Measurements from ENCODE around the gene RARG.
A peak's percentile ranks its signal among the peaks of the same experiment; 100 is the strongest.

Gene RARG

DNA sequence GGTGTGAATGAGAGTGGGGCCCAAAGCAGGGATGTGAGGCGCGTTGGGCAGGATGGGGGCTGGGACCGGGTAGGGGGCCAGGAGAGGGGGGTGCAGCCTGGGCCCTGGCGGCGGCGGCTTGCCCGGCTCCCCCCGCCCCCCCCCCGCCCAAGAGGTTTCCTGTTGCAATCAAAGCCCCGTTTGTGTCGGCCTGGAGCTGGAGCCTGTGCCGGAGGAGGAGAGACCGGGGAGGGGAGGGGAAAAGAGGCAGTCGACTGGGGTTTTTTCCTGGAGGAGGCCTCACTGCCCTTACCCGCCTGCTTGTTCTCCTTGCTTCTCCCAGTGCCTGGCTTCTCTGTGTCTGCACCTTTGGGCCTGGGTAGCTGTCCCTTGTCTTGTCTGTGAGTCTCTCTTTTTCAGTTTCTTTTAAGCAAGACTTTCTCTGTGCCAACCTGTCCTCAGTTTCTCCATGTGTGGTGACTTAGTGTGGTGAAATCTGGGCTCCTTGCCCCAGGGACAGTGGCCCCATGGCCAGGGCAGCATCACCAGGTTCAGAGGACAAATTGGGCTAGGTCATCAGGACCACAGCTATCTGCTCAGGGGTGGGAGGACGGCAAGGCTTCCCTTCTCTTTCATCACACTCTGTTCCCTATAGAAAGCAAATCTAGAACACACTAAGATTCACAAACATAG is 8.5 kb downstream of the RARG start:
- DNase-seq, result no peak

DNA sequence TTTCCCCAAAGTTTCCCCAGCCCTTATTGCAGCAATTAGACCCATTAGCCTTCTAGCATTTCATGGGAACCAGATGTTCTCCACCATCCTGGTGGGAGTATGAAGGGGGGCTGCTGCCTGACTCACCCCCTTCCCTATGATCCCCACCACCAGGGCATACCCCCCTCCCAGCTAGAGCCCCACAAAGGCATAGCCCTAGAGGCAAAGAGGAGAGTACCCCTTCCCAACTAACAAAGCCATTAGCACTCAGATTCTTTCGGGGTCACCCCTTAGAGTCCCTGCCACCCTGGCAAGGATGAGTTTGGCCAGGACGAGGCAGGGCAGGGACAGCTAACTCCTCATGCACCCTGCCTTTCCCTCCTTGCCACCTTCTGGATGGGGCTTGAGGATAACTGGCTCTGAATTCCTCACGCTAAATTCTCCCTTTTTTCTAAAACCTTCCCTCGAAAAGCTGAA is 9.2 kb downstream of the RARG start:
- DNase-seq, result no peak

DNA sequence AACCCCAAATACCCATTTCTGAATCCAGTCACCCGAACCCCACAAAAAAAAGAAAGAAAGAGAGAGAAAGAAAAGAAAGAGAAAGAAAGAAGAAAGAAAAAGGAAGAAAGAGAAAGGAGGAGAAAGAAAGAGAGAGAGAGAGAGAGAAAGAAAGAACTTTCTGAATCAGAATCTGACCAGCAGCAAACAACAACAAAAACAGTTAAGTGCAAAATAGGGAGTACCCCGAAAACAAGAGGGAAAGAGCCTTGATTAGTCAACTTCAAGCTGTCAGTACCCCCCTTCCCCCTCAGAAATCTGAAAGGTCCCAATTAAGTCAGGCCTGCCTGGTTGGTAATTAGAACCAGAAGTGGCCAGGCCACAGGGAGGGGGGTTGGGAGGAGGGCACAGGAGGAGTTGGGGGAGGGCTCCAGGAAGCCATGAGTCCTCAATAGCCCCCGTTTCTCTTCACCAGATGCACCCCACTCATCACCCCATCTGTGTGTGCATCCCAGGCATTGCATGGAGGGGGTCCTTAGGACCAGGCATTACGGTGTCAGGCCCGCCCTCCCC is 9.8 kb downstream of the RARG start:
- DNase-seq, result no peak

DNA sequence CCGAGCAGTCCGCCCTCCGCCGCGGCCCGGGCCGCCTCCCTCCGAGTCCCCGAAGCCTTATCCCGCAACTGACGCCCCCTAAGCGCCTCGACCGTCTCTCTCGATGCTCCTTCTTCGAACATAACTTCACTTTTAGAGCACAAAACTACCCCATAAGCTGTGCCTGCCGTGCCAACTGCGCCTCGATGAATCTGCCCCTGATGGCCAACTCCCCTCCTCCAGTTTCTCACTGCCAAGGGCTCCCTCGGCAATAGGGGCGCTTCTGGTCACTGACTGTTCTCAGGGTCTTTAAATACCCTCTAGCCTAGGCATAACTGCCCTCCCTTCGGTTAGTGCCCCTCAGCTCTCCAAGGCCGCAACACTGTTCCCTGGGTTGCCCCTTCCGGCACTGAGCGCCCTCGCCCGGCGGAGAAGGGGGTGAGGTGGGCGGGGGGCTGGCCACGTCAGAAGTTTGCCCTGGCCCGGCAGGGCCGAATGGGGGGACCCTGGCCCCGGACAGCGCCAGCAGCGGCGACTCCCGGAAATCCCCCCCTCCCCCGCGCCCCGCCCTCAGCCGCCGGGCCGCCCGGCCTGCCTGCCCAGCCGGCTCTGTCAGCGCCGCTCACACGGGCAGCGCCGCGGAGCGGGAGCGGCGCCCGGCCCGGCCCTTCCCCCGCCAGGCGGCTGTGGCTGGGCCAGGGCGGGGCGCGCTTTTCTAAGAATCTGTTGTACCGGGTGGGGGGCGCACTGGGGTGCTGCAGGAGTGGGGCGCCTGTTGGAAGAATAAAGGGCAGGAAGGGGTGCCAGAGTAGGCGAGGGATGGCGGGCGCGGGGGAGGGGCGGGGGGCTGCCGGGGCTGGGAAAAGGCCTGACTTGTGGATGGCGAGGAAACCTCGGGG is 10.6 kb downstream of the RARG start:
- peak; percentile 42 for DNase-seq

DNA sequence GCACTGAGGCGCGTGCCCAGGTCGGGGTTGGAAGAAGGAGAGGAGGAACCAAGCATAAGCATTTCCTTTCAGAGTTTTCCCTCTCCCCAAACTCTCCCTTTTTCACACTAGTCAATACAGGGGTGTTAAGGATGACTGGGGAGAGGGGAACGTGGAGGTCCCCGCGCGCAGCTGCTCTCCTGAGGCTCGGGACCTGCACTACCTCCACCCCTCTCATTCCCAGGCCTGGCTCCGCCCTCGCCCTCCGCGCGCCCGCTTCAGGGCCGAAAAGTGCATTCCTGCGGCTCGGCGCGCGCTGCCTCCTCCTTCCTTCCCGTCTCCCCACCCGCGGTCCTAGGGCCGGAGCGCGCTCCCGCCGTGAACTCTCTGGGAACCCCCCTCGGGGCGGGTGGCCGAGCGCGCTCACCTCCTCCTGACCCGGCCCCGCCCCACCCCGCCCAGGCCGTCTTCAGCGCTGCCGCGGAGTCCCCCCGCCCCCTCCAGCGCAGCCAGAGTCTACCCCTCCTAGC is 11.3 kb downstream of the RARG start:
- peak; percentile 76 for DNase-seq

DNA sequence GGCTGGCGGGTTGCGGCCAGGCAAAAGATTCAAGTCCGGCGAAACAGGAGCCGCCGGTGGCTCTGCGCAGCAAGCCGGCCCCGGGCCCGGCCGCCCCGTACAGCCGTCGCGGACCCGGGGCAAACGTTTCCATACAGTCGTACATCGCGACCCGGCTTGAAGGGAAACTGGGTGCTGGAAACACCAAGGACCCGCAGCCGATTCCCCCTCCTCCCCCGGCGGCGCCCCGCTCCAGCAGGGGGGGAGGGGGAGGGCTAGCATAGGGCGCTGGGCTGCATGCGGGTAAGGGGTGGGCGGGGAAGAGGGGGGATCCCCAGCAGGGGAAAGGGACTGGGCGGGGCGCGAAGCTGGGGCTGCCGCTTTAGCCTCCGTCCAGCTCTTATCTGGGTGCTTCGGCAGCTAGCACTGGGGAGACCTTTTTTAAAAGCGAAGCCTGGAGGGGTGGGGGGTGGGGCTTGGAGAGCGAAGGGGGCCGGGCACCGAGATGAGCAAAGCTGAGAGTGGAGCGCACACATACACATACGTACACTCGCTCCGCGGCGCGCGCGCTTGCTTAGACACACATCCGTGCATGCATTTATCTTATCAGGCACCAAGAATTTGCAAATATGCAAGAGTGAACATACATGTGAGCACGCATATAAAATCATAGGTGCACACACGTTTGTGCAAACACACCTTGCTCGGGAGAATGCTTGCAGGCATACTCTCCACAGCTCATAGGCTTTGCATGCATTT is 11.9 kb downstream of the RARG start:
- DNase-seq, result peak; percentile 64

DNA sequence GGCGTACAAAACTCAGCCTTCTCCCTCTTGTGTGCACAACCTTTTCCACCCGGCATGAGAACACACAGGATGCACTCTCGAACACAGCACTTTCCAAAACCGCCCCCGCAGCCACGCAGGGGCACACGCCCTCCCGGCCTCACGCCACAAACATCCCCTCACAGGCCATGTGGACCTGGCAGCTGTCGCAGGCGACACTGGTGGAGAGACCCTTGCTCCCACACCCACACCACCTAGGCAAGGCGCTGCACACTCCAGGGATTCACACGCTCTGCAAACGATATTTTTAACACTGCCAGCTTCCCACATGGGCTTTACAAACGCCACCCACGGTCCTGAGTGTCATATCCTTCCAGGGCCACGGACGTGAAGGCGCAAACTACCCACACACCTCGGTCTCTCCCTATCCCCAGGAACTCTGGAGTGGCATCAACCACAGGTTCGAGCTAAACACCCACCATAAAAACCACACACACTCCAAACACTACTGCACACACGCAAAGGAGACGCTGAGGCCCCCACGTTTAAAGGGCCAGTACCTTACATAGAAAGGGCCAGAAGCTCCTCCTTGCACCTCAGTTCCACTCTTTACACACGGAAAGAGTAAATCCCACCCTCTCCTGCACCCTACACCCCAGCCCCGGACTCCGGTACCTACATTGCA is 12.6 kb downstream of the RARG start:
- no peak for DNase-seq

DNA sequence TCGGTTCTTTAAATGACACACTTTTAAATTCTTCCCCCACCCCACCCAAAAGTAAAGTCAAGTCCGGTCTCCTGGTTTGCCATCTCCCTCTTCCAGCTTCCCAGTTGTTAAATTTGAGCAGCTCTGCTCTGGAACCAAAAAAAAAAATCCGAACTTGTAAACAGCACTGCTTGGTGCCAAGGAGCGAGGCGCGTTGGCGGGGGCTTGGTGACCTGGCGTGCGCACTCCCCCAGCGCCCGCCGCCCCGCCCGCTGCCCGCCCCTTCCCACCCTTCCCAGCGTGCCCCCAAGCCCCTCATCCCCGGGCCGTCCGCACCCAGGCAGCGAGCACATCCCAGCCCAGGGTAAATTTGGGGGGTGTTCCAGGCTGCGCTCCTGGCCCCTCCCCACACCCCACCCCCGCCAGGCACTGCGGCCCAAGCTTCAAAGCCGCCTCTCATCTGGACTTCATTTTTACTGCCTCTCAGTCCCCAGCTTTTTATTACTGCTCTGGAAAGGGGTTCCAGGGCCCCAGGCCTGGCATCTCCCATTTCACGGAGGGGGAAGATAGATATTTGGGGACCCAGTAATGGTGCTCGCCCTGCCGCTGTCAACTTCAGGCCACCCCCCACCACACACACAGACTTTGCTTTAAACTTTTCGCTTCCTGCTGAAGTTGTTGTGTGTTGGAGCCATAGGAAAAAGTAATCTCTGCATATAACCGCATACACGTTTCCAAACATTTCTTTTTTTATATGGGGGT is 13.3 kb downstream of the RARG start:
- no peak for DNase-seq

DNA sequence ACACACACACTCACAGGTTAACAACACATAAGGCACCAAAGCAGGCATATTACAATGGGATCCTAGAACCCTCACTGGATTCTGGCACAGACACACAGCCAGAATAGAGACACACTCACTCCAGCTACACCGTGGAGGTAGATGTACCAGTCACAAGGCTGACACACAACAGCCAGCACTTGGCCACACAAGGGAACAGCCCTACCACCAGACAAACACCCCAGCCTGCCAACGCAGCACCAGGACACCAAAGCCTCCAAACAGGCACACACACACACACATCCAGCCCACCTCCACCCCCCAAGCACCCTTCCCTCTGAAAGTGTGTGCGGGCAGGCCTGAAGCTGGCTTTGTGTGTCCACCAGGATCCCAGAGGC is 14.1 kb downstream of the RARG start:
- DNase-seq, result no peak

DNA sequence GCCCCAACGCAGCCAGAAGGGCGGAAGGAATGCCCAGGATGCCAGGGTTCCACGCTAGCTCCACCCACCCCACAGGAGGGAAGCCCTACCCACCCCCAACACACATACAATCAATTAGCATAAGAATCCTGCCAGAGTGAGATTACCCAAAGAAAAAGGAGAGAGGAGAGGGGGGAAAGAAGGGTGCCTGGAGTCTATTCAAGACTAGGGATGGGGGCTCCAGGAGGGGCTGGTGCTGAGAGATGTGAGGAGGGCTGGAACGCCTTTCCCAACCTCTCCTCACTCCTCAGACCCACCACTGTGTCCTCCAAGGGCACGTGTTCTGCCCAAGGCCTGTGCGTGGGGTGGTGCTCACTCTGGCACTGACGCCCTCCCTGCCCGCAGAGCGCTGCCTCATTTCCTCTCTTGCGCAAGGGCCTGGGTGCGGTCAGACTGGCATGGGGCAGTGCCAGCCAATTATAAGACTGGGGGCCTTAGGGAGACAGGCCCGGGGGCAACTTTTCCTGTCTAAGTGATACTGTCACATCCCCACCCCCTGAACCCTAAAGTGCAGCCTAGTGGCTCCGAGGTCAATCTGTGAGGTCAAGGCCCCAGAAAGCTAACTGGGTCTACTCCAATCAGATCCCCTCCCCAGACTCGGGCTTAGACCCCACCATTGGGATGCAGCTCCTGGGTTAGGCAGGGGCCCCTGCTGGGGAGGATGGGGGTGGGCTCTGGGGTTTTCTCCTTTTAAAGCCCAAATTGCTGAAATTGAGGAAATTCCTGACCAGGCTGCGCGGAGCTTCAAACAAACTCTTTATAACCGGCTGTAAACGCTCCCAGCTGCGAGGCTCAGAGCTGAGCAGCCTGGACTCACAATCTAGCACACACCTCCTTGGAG is 14.7 kb downstream of the RARG start:
- no peak for DNase-seq

DNA sequence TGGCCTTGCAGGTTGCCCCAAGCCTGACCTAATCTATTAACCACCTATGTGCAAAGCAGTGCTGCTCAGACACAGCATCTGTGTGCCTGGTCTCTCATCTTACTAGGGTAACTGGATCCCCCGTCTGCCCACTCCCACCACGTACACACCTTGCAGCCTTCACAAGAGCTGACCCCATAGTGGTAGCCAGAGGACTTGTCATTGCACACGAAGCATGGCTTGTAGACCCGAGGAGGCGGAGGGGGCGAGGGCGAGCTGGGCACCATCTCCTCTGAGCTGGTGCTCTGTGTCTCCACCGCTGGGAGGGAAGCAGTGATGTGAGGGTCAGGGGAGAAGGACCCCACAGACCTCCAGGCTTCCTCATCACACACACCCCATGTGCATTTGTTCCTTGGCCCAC is 16.5 kb downstream of the RARG start:
- DNase-seq, result no peak

DNA sequence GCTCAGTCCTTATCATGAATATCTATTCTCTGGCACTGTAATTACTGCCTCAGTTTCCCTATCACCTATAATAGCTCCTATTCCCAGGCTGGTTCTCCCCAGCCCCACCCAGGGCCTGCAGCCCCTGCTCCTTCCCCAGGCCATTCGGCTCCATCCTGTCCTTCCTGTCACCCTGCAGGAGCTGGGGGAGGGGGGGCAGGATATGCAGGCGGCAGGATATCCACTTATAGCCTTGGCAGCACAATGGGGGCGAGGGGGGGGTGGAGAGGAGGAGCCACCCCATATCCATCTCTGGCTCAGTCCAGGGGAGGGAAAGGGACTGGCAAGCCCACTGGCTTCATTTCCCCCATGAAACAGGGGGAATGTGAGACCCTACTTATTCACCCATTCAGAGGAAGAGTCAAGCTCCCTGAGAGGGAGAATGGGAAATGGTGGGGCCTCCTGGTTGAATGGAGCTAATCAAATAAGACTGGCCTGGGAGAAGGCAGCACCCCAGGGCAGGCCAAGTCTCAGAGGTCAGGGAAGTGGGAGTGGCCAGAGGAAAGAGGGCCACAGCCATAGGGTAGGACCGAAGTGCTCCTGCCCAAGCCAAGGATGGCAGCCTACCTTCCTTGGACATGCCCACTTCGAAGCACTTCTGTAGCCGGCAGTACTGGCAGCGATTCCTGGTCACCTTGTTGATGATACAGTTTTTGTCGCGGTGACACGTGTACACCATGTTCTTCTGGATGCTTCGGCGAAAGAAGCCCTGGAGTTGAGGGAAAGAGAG is 17.1 kb downstream of the RARG start:
- no peak for DNase-seq

DNA sequence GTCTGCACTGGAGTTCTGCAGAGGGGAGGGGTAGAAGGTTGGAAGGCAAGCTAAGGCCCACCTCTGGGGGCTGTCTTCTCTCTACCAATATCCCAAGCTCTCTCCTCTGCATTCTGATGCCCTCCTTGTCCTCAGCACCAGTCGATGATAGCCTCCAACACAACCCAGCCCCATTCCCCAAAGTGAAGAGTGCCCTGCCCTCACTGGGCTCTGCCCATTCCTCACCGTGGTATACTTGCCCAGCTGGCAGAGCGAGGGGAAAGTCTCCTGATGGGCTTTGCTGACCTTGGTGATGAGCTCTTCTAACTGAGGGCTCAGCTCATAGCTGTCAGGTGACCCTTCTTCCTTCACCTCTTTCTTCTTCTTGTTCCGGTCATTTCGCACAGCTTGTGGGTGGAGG is 17.8 kb downstream of the RARG start:
- DNase-seq, result no peak

DNA sequence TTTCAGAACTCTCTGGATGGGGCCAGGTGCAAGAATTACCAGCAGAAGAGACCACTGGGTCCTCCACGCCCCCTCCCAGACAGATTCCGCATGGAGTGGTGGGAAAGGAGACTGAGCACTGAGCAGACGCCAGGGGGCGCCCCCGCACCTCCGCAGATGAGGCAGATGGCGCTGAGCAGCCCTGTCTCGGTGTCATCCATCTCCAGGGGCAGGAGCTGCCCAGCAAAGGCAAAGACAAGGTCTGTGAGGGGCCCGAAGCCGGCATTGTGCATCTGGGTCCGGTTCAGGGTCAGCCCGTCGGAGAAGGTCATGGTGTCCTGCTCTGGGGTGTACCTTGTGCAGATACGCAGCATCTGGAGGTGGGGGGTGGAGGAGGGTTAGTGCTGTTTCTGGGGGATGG is 18.7 kb downstream of the RARG start:
- peak; percentile 72 for DNase-seq

DNA sequence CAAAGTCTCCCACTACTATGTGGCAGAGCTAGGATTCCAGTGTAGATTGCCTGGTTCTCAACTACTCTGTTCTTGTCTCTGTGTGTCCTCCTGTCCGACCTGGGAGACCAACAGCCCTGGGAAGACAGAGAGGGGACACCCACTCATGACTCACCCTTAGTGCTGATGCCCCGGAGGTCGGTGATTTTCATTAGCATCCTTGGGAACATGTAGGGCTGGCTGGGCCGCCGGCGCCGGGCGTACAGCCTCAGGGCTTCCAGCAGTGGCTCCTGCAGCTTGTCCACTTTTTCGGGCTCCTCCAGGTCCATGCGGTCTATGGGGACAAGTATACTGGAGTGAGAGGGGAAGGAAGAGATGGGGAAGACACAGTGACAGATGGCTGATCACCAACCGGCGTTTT is 19.1 kb downstream of the RARG start:
- no peak for DNase-seq

DNA sequence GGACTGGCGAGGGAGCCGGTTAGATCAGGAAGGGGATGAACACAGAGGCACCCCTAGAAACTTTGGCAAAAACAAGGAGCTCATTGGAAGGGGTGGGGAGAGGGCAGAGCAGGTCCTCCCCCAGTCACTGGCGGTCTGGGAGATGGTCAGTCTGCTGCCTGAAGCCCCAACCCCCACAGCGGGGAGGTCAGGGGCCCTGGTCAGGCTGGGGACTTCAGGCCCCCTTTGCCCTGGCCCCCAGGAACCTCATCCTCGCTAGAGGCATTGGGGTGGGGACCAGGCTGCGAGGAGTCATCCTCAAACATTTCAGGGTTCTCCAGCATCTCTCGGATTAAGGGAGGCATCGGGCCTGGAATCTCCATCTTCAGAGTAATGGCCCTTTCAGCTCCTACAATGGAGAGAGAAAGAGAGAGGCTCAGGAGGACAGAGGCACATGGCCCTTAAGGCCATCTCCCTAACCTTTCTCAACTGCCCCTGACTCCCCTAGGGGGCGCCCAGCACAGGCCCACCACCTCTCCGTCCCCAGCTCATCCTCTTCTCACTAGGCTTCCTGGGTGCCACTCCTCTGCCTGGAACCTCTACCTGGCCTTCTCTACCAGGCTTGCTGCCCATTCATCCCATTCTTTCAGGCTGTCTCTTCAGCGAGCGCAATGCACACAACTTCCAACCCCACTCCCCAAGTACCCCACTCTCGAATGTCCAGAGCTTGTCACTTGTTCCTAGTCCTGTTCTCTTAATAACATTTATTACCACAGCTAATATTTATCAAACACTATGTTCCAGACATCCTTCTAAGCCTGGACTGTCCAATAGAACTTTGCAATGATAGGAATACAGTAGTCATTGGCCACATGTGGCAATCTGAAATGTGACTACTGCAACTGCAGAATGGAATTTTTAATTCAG is 20.3 kb downstream of the RARG start:
- no peak for DNase-seq

DNA sequence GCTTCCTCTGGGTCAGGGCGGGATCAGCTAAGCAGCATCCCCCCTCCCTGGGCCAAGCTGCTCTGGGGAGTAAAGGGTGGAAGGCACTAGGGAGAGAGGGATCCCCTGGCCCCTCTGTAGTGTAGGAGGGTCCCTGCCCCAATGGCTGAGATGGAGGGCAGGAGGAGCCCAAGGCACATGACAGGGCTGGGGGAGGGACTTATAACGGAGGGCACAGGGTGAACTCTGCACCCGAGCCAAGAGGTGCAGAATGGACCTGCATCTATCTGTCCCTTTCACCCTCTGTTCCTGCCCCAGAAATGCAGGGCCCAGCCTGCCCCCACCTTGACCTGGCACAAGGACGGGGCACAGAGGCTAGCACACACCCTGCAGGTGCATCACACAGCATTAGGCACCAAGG is 21.2 kb downstream of the RARG start:
- DNase-seq, result no peak

DNA sequence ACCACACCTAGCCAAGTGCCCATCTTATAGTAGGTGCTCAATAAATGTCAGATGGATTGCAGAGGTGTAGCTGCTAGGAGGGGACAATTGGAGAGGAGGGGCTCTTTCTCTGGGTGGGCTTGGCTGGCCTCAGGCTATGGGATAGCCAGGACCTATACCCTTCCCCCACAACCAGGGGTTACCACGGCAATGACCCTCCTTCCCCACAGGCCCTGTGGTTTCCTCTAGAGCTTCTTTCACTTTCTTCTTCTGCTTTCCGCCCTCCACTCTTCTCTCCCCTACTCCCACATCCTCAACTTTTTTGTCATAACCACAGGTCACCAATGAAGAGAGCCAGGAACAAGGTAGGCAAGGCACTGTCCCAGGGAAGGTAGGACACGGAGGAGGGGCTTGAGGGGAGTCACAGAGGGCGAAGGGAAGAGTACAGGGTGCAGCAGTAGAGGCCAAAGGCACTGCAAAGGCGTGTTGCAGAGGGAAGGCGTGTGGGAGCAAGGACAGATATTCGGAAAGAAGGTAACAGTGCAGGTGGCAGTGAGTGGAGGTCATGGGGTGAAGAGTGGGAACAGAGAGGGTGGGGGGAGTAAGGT is 23.0 kb downstream of the RARG start:
- DNase-seq, result no peak

DNA sequence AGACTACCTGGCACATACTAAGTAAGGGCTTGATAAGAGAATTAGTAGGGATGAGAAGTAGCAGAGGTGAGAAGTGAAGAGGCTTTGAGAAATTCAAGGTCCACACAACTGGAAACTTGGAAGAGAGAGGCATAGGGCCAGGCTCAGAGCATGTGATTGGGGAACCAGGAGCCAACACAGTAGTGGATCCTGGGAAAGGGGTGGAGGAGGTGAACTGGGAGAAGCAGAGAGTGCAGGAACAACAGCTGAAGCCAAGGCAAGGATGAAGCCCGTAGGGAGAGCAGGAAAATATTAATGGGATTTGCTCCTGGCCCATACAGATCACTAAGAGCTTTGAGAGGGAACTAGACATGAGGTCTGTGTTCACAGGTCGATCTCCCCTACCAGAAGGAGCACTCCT is 23.6 kb downstream of the RARG start:
- DNase-seq, result no peak
